ENCODE results near the gene UBAC2. TPM values are rescaled to one million over a fixed set of nuclear protein-coding genes. Genes with fewer than 3 reads are reported as not detected.

The UBAC2 gene
- total RNA-seq: 30.0 and 45.3 TPM in 2 replicates

DNA sequence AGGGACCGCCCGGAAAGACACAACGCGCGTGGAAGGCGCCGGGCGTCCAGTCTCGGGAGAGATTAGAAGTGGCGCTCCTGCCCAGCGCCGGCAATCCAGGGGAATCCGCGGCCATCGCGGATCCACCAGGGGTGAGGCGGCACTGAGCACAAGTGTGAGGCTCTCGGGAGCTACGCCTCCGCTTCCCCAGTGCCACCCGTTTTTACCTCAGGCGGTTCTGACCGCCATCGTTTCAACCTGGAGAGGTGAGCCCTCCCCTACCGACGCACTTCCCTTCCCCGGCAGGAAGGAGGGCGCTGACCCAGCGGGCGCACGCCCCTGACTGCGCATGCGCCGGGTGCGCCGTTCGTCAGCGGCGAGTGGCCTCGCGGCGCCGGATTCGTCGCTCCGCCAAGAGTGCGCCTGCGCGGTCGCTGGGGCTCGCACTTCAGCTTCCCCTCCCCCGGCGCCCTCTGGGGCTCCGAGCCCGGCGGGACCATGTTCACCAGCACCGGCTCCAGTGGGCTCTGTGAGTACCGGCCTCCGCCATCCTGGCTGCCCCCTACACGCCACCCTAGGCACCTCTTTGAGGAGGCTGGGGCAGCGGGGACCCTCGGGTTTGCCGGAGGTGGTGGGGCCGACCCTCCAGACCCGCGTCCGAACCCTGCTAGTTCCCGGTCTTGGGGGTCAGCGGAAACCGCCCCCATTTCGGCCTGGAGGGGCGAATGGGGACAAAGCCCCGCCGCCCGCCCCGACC, at the start of gene UBAC2:
Gene UBAC2, plus strand, starts transcription at position 423 of the 736 bp plus-strand sequence. Its CDS starts 55 bp downstream, at position 478.
- DNase-seq (ENCODE audit: low read depth): peak; percentile 92
- TF ChIP-seq CTCF (IDR thresholded peaks at IDR 0.05; ENCODE audit: insufficient read depth, low read depth, low read length): peak; percentile 5
- peak within 1 kb of the TSS; percentile 96 for H3K4me3 ChIP-seq (ENCODE audit: low read depth, low read length)

- DNase-seq (ENCODE audit: low read depth): peak; percentile 52
- no peak for TF ChIP-seq CTCF (IDR thresholded peaks at IDR 0.05; ENCODE audit: insufficient read depth, low read depth, low read length)
These were observed 49.1 kb upstream of the UBAC2 start for GRCh38 chr13:99151516-99151915.

GRCh38 chr13:99153219-99153618, 47.4 kb upstream of the UBAC2 start:
- no peak for DNase-seq (ENCODE audit: low read depth)
- no peak for TF ChIP-seq CTCF (IDR thresholded peaks at IDR 0.05; ENCODE audit: insufficient read depth, low read depth, low read length)
- no peak overlapping the region for H3K4me3 ChIP-seq (ENCODE audit: low read depth, low read length)

More at GRCh38 chr13:99151516-99151915, 49.1 kb upstream of the UBAC2 start:
- H3K4me3 ChIP-seq (ENCODE audit: low read depth, low read length): no peak overlapping the region

- H3K4me3 ChIP-seq (ENCODE audit: low read depth, low read length): no peak overlapping the region
- no peak for DNase-seq (ENCODE audit: low read depth)
- TF ChIP-seq CTCF (IDR thresholded peaks at IDR 0.05; ENCODE audit: insufficient read depth, low read depth, low read length): no peak
These were observed 46.6 kb upstream of the UBAC2 start for GRCh38 chr13:99154064-99154463.

- DNase-seq (ENCODE audit: low read depth): no peak
- TF ChIP-seq CTCF (IDR thresholded peaks at IDR 0.05; ENCODE audit: insufficient read depth, low read depth, low read length): no peak
- no peak overlapping the region for H3K4me3 ChIP-seq (ENCODE audit: low read depth, low read length)
These were observed 44.8 kb upstream of the UBAC2 start for GRCh38 chr13:99155821-99156220.

GRCh38 chr13:99157046-99157445, 43.6 kb upstream of the UBAC2 start:
- DNase-seq (ENCODE audit: low read depth): no peak
- no peak overlapping the region for H3K4me3 ChIP-seq (ENCODE audit: low read depth, low read length)
- TF ChIP-seq CTCF (IDR thresholded peaks at IDR 0.05; ENCODE audit: insufficient read depth, low read depth, low read length): no peak

- no peak for DNase-seq (ENCODE audit: low read depth)
- no peak for TF ChIP-seq CTCF (IDR thresholded peaks at IDR 0.05; ENCODE audit: insufficient read depth, low read depth, low read length)
- H3K4me3 ChIP-seq (ENCODE audit: low read depth, low read length): no peak overlapping the region
These were observed 41.8 kb upstream of the UBAC2 start for GRCh38 chr13:99158846-99159245.

Data from fibroblast of villous mesenchyme (primary cell).